HG02610 (cell line): Measurements from ENCODE around the gene MYLK4.

Experiments
- ATAC-seq: cut with Tn5 transposase; IDR thresholded peaks from one replicate; pipeline ENCODE4 v1.9.1; 2021; ENCODE audit warnings: mild to moderate bottlenecking, moderate library complexity; ENCODE audit not compliant: unreplicated experiment

Gene MYLK4

DNA sequence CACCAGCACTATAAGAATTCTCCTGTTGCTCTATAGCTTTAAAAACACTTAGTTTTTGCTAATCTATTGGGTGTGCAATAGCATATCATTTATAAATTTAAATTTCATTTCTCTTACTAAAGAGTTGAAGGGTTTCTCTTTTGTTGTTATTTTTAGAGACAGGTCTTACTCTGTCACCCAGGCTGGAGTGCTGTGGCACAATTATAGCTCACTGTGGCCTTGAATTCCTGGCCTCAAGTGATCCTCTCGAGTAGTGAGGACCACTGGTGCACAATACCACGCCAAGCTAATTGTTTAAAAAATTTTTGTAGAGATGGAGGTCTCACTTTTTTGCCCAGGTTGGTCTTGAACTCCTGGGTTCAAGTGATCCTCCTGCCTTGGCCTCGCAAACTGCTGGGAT is 8.3 kb upstream of the MYLK4 start:
- ATAC-seq = no peak

DNA sequence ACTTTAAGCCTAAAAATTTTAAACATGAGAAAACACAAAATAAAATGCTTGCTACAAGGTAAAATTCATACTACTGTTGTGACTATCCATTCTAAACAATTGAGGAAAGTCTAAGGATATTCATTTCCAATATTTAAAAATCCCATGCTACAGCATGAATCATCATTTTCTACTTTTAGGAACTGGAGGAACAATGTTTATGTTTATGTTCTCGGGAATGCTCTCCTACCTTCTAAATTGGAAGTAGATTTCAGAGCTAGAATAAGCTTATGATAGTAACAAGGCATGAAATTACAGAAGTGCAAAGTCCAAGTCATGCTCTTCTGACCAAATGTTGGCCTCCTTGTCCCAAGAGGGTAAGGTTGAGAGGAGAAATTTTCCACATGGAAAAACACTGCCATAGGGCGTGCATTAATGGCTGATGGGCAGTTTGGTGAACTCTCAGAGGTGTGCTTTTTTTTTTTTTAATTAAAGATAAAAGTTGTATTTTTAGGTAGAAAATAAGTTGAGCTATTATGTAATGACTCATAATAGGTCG is 6.0 kb upstream of the MYLK4 start:
- no peak for ATAC-seq

DNA sequence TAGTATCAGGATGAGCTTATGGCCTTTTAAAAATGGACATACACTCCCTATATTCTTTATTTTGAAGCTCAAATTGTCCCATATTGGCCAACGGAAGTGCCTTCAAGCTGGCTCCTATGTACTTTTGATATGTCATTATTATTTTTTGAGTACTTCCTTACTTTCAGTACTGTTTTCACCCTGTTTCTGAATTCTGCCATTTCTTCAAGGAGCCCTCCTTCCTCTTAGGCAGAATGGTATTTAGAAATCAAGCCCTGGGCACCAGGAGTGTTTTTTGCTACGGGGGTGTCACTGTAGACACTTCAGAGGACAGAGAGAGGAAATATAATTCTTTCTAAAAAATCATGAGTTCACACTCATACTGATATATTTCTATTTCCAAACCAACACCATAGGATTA is 5.5 kb upstream of the MYLK4 start:
- ATAC-seq = no peak

DNA sequence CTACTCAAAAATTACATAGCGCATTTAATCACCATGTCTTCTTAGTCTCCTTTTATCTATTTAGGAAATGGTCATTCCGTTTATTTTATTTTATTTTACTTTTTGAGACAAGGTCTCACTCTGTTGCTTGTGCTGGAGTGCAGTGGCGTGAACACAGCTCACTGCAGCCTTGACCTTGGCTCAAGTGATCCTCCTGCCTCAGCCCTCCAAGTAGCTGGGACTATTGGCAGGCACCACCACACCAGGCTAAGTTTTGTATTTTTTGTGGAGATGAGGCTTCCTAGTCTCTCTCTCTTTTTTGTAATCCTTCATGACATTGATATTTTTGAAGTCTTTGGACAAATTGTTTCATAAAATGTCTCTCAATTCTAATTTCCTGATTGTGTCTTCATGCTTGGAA is 4.7 kb upstream of the MYLK4 start:
- no peak for ATAC-seq

DNA sequence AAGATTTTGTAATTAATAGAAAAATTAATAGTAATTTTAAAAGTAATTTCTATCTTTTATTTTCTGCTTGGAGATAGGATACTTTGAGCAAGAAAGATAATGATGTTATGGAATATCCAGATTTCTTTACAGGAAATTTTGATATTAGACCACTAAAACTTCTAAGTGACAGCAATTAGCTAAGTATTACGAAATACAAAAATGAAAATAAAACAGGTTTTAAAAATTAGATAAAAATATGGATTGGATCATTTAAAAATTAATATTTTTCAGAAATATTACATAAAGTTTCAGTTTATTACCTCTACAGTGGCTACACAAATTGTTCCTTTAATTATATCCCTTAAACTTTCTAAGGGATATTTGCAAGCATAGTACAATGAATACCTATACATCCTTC is 4.2 kb upstream of the MYLK4 start:
- no peak for ATAC-seq

DNA sequence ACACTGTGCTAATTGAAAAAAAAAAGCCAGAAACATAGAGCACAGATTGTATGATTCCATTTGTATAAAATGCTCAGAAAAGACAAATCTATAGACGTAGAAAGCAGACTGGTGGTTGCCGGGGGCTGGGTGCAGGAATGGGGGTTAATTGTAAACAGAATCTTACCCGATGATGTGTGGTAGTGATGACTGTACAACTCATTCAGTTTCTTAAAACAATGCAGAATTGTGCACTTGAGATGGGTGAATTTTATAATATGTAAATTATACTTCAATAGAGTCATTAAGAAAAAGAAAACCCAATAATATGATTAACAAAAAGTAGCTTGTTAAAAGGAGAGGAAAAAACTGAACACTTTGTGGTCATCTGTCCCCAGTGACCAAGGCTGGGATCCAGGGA is 3.7 kb upstream of the MYLK4 start:
- ATAC-seq = no peak

DNA sequence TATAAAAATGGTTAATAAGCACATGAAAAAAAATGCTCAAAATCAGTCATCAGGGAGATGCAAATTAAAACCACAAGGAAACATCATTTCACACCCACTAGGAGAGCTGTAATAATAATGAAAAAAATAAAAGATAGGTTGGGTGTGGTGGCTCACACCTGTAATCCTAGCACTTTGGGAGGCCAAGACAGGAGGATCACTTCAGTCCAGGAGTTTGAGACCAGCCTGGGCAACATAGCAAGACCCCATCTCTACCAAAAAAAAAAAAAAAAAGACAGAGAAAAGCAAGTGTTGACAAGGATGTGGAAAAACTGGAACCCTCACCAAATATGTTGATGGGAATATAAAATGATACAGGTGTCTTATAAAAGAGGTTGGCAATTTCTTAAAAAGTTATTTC is 3.0 kb upstream of the MYLK4 start:
- ATAC-seq = no peak

DNA sequence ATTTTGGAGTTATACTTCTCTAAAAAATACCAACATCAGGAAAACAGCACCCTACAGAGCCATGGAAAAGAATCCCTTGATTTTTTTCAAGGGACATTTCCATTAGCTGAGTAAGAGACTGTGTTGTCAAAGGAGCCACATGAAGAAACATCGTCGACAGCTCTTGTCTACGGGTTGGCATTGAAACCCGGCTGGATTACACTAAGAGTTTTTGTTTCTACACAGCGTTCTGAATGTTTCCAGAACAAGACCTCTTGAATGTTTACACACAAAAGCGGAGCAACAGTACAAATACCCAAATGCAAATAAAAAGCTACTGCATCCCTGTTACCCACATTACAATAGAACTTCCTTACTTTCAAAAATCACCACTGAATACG is 2.4 kb upstream of the MYLK4 start:
- ATAC-seq = no peak

DNA sequence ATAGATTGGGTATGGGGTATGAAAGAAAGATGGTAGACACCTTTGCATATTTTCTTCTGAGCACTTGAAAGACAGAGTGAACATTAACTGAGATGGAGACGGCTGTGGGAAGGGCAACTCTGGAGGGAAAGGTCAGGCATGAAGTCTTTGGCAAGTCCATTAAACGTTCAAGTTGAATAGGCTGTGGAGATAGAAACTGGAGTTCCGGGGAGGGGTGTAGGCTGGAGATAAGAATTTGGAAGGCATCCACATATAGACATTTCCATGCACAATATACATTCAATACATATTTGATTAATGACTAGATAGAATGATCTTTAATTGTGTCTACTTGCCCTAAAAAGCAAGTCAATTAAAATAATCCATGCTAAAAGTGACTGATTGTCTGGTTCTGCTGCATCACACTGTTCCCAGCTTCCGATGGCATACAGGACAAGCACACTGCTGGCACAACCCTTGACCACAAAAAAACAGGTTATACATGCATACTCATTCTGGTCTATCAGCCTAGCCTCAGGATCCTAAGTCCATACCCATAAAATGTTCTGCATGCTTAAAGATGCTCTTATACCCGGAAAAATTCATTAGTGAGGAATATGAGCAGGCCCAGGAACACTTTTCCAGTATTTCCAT is 1.9 kb upstream of the MYLK4 start:
- ATAC-seq = no peak

DNA sequence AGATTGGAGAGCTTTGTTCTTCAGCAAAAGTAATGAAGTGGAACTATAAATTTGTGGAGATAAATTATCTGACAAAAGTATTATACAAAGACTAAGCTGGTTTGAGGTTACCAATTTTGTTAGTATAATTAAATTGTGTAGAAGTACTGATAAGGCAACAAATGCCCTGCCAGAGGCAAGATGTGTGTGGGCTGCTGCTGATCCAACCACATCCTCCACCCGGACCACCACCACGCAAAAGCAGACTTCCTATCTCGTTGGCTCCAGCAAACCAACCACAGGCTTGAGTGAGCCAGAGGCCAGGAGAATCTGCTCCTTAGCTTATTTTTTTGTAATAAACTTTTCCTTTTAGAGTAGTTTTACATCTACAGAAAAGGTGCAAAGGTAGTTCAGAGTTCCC is 1.1 kb upstream of the MYLK4 start:
- ATAC-seq = no peak

DNA sequence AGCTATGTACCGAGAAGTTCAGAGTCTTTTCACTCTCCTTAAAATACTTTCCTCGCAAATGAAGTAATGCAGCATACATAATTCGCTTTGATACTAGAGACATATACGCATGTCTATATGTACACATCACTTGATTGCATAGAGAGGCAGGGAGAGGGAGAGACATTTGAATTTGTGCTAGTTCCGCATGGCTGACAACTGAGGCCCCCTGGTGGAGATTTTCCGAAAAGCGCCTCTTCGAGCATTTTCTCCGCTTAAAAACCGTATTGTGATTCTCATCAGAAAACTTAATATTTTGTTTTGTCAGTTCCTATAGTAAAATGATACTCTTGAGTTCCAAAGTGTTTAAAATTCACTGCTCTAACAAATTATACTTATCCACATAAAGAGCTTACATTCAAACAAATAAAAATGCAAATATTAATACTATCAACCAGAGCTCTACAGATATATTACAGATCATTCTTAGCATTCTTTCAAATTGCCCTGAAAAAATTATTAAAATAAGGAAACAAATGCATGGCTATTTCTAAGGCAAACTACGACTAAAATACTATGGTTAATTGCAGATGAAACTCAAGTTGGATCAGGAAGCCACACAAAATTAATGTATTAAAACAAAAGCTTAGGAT is 637 bp downstream of the MYLK4 start:
- no peak for ATAC-seq

DNA sequence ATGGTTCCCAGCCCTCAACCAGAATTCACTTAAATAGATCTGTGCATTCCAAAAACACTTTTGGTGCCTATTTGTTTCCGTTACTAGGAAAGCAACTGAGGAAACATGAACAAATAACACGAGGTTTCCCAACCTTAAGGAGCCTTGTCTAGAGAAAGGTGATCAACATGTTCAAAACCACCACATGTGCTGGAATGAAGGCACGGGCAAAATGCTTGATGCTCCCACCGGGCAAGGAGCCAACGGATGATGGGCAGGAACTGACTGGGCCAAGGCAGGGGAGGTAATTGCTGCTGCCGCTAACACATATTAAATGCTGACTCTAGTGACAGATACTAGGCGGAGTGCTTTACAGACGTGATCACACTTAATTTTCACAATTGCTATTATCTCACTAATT is 2.5 kb downstream of the MYLK4 start:
- no peak for ATAC-seq

DNA sequence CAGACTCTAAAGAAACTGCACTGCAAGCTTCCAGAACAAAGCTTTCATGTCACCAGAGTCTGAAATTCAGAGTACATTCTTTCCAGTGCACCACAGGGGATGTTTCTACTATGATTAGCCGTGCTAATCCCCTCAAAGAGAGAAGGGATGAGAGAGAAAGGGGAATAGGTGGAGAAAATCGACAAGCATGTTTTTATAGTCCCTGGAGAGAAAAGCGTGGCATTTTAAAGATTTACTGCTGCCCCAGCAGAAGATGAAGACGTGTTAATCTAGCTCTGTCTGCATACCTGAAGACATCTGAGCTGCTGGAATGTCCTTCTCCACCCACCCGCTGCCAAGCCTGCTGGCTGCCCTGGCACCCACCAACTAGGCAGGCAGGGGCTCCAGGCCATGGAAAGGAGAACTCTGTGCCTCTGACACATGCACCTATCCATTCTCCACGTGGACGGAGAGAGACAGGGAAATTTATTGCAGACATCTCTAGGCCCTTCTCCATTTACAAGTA is 4.1 kb downstream of the MYLK4 start:
- ATAC-seq = no peak

DNA sequence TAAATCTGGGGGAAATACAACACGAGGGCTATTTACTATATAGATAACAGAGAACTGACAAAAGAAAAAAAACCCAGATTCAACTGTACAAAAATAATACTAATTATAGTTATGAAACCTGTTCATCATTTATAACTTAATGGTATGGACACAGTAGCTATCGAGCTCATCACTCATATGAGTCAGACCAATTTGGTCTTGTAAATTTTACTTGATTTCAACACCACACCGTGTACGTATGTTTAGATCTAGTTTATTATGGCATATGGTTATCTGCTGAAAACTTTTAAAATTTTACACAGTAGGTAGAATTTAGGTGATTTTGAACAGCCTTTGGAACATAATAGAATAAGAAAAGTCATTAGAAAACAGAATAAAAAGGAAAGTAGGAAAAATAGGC is 5.5 kb downstream of the MYLK4 start:
- ATAC-seq = no peak

DNA sequence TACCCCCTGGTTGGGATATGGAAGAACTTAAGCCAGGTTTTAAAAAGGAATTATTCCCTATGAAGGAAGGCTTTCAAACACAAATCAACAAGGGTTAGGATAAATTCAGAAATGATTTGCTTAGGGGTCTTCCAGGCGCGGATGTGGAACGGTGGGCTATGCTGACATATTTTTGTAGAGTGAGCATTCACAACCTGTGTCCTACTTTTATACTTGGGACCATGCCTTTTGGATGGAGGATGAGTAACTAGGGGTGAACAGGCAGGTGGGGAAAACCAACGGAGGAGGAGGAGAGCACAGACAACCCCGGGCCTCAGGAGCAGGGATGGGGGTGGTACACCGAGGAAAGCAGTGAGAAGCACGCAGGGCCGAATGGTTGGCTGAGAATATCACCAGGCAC is 5.9 kb downstream of the MYLK4 start:
- ATAC-seq = no peak

DNA sequence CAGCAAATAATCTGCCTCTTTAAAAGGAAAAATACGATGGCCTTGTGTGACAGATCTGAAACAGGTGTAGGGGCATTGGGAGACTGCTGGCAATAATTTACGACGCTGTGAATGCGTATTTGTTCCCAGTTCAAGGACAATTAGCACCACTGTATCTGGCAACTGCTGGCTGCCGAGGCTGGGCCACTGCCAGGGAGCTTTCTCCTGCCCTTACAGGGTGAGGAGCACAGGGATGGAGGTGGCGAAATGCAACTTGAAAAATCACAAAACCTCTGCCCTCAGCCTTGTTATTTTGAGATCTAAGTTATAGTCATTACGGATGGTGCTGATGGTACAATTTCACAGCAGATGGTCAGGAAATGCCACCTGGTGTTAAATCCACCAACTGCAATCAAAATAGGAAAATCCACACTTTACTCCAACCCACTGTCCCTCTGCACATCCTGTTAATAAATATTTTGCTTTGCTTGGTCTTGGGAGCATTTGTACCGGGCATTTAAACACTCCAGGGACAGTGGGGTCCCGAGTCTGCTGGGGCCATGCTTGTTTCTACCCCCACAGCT is 6.4 kb downstream of the MYLK4 start:
- no peak for ATAC-seq

DNA sequence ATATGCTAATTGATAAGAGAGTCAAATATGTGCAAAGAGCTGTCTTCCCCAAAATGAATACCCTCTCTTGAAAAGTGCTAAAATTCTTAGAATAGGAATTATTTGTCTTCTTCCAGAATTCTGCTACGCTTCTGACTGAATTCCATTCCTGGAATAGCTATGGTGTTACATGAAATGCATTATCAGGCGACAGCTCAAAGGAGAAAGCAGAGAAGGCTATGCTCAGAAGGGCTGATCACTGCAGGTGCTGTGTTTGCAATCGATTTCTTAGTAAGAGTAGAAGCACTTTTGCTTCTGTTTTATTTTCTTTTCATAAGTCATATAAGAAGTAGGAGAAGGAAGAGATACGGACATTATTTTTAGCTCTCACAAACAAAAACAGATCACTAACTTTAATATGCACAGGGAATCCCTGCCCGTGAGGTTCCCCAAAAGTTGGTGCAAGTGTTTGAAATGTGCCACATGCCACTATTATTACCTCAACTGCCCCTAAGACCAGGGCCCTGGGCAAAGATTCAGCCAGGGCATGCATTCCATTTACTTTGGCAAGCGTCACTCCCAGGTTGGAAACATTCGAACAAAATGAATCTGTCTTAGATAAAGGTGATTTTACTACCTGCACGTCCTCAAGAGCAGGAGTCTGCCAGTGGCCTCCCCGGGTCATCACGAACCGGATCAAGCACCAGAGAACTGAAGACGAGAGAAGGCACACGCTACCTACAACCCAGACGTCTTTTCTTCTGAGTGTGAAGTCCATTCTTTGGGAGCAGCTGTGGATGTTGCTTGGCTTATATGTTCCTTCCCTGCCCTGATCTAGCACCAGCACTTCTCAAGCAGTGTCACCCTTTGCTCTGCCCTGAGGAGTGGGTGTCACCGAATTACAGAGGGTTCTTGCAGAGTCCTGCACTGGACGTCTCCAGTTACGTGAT is 7.2 kb downstream of the MYLK4 start:
- no peak for ATAC-seq

DNA sequence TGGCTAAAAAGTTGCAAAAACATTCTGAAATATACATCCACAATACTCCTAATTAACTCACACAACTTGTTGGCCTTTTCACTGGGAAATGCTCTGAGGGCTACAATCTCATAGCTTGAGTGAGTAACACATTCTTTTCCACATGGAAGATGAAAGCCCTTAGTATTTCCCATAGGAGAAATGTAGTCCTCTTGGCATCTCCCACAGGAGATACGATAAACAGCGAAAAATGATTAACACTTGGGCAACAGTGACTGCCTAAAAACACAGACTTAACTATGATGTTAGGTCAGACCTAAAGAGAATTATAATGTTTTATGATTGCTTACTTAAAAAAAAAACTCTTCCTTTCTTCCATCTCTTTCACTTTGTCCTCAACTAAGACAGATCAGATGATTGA is 9.0 kb downstream of the MYLK4 start:
- no peak for ATAC-seq

DNA sequence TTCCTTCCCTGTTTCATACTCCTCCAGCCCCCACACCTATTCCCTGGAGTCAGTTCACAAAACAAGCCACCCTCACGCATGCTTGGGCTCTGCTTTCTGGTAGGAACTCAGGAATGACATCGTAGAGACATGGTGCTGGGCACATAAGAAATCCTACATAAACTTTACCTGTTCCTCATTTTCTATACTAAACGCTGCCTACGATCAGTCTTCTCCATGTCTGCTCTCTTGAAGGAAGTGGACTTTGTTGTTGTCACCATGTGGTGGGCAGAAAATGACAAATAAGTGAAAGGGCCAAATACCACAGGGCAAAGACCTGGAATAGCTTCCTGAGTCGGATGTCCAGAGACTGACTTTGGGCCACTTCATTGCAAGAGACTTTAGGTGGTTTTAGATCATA is 10.1 kb downstream of the MYLK4 start:
- ATAC-seq = no peak

DNA sequence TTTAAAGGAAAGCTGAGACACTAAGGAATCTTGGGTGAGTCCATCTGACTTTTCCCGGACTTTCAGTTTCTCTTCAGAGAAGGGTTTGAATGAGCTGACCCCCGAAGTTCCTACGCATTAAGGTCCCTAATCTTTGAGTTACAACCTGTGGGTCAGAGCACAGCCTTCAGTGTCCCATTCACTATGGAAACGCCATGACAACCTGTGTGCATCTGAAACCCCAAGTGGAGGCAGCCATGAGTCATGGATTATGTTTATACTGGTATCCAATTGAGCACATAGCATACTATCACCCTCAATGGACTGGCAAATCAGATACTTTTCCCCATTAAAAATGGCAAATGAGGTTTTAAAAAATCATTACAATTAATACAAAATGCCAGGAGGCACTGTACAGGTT is 11.4 kb downstream of the MYLK4 start:
- ATAC-seq = no peak

DNA sequence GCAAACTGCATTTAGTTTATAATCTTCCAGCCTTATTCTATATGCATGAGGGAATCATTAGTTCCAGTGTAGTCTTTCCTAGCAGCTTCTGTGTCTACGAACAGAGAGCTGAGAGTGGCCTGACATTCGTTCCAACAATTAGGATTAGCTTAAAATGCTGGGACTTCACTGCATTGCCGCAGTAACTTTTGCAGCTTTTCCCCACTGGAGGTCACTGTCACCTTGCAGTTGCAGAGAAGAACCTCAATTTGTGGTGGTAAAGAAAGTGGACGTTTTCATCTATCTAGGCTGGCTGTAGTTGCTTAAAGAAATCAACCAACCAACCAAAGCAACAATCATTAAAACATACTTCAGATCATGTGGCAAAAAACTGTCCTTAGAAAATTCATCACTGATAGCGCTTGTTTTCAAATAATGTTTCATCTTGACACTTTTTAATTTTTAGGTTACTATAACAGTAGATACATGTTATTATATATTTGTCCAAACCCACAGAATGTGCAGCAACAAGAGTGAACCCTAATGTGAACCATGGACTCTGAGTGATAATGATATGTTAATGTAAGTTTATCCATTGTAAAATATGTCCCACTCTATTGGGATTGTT is 12.2 kb downstream of the MYLK4 start:
- no peak for ATAC-seq
